Activated naive CD4-positive, alpha-beta T cell treated with anti-CD3 and anti-CD28 coated beads for 36 hours (primary cell): ENCODE measurements around the gene RIC1. TPM values are rescaled to one million over a fixed set of nuclear protein-coding genes. Genes with fewer than 3 reads are reported as not detected.

Experiments
- CTCF ChIA-PET: fragments of 350-600 bp; sonication (Branson Sonifier 250); formaldehyde crosslinking; loops from one replicate; lab custom pipeline; 2021; ENCODE audit warnings: antibody characterized with exemption; lab: Charles Lee
- DNase-seq: peaks from one replicate; pipeline ENCODE4 v3.0.0-alpha.2; 2020
- H3K27ac Mint-ChIP-seq: one replicate; pipeline ENCODE4 v1.8.0; 2021; ENCODE audit warnings: mild to moderate bottlenecking, mixed read lengths
- H3K27me3 Mint-ChIP-seq: one replicate; pipeline ENCODE4 v1.8.0; 2021; ENCODE audit warnings: low read depth, mixed read lengths
- H3K36me3 Mint-ChIP-seq: one replicate; pipeline ENCODE4 v1.8.0; 2021; ENCODE audit warnings: low read depth, mixed read lengths
- H3K4me1 Mint-ChIP-seq: one replicate; pipeline ENCODE4 v1.8.0; 2021; ENCODE audit warnings: low read depth, mixed read lengths
- H3K4me3 Mint-ChIP-seq: one replicate; pipeline ENCODE4 v1.8.0; 2021; ENCODE audit warnings: mild to moderate bottlenecking, moderate library complexity, mixed read lengths
- H3K9me3 Mint-ChIP-seq: one replicate; pipeline ENCODE4 v1.8.0; 2021; ENCODE audit warnings: mixed read lengths
- intact Hi-C: fragments of 100-400 bp; cut with micrococcal nuclease; formaldehyde crosslinking; loops from one replicate; pipeline ENCODE4 v1.15.1; 2023
- total RNA-seq, 2 experiments: library from RNA; stranded (reverse); gene quantifications; one replicate each; pipeline ENCODE4 v1.2.3, GENCODE V29; 2021

Gene RIC1
- total RNA-seq, 2 experiments from 2014 or later, result 14.5 to 16.4 TPM

- H3K36me3 Mint-ChIP-seq, result peaks cover 24% of the 10 kb centered on the region
- CTCF ChIA-PET, result no interaction called here
Observed at GRCh38 chr9:5819174-5819573, 190.3 kb downstream of the RIC1 start.

GRCh38 chr9:5820425-5820824 is 191.5 kb downstream of the RIC1 start:
- DNase-seq, result no peak
- intact Hi-C loops, result no loop called here
- Mint-ChIP-seq H3K27ac (no peak overlapping the region), H3K4me1 (peaks cover 5% of the 10 kb centered on the region), H3K9me3 (no peaks in the 10 kb centered on the region), H3K4me3 (no peak overlapping the region), H3K27me3 (no peaks in the 10 kb centered on the region), H3K36me3 (peaks cover 26% of the 10 kb centered on the region)
- CTCF ChIA-PET, result interaction anchor here (0.6 to 1.3 kb wide), 4 partner anchors 13 to 157 kb away, joined by 3 read pairs; partner anchors contain the start of gene ERMP1

More at GRCh38 chr9:5819174-5819573, 190.3 kb downstream of the RIC1 start:
- H3K27ac Mint-ChIP-seq, result no peak overlapping the region
- no peak for DNase-seq
- no peak overlapping the region for H3K4me3 Mint-ChIP-seq
- intact Hi-C loops, result no loop called here
- H3K9me3 Mint-ChIP-seq, result no peaks in the 10 kb centered on the region
- no peaks in the 10 kb centered on the region for H3K4me1 Mint-ChIP-seq
- no peaks in the 10 kb centered on the region for H3K27me3 Mint-ChIP-seq

GRCh38 chr9:5825223-5825622 is 196.3 kb downstream of the RIC1 start:
- CTCF ChIA-PET, result interaction anchor here (2.6 kb wide), 1 partner anchor 10 kb away, joined by 9 read pairs; no protein-coding TSS in a partner anchor
- Mint-ChIP-seq H3K36me3 (peaks cover 22% of the 10 kb centered on the region), H3K4me1 (peaks cover 17% of the 10 kb centered on the region), H3K9me3 (no peaks in the 10 kb centered on the region), H3K4me3 (no peak overlapping the region), H3K27ac (no peak overlapping the region), H3K27me3 (no peaks in the 10 kb centered on the region)
- DNase-seq, result no peak
- intact Hi-C loops, result no loop called here

Other genes with a start within 250 kb of the RIC1 start
- gene PLGRKT, start 191.2 kb upstream of the RIC1 start, total RNA-seq, result 10 to 100 TPM; 48.9 to 51.4 TPM
- 10 to 100 TPM; 14.2 to 15.0 TPM for gene CD274, start 178.6 kb upstream of the RIC1 start, total RNA-seq
- gene PDCD1LG2, start 118.6 kb upstream of the RIC1 start, total RNA-seq, result under 1 TPM in 1 of 2 experiments, not detected in 1; 0.10 TPM
- gene ERMP1, start 204.0 kb downstream of the RIC1 start, total RNA-seq, result 10 to 100 TPM; 23.5 to 27.1 TPM